ENCODE results near the gene OAT. TPM values are rescaled to one million over a fixed set of nuclear protein-coding genes. Genes with fewer than 3 reads are reported as not detected.

The OAT gene
- total and polyA plus RNA-seq, 7 donors: 9.5 to 64.5 (median 30.7) TPM

DNA sequence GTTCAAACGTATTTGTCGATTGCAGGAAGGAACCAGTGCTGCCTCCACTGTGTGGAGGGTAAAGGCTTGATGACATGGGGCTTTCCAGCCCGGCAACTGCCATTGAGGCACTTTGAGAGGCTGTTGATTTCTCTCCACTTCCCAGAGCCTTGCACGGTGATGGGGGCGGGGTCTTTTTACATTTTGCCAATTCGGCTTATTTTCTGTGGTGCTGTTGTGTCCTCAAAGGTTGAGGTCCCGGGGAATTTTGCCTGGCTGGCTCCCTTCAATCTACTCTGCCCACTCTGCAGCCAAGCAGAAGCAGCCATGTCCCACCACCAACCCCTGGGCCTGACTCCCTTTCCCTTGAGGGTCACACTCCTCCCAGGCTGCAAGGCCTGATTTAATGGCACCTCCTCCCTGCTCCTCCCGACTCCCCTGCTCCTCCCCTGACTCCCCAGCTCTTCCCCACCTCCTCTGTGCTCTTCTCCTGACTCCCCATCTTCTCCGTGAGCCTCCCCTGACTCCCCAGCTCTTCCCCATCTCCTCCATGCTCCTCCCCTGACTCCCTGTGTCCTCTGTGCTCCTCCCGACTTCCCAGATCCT lies 39.0 kb downstream of the OAT start:
- intact Hi-C loops (cut with DNase I): no loop called here
- ATAC-seq (no peak), DNase-seq (no peak)
- Histone ChIP-seq H3K27me3 (ENCODE audit: insufficient read depth in 3 of 3, low read length in 2 of 3) (peaks cover 0 to 4% (median 3%) of the 10 kb centered on the region in 3 donors), H3K4me3 (no peak overlapping the region), H3K4me1 (no peaks in the 10 kb centered on the region), H3K27ac (no peak overlapping the region), H3K9me3 (no peaks in the 10 kb centered on the region), H3K36me3 (ENCODE audit: insufficient read depth in 1 of 2, low read depth in 1 of 2) (no peaks in the 10 kb centered on the region)
- TF ChIP-seq, protein P1, sequence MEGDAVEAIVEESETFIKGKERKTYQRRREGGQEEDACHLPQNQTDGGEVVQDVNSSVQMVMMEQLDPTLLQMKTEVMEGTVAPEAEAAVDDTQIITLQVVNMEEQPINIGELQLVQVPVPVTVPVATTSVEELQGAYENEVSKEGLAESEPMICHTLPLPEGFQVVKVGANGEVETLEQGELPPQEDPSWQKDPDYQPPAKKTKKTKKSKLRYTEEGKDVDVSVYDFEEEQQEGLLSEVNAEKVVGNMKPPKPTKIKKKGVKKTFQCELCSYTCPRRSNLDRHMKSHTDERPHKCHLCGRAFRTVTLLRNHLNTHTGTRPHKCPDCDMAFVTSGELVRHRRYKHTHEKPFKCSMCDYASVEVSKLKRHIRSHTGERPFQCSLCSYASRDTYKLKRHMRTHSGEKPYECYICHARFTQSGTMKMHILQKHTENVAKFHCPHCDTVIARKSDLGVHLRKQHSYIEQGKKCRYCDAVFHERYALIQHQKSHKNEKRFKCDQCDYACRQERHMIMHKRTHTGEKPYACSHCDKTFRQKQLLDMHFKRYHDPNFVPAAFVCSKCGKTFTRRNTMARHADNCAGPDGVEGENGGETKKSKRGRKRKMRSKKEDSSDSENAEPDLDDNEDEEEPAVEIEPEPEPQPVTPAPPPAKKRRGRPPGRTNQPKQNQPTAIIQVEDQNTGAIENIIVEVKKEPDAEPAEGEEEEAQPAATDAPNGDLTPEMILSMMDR (IDR thresholded peaks at IDR 0.05): no peak
- 75 to 77% (median 76%) methylated on average over 10 of the region's 10 CpGs for WGBS, 3 donors

DNA sequence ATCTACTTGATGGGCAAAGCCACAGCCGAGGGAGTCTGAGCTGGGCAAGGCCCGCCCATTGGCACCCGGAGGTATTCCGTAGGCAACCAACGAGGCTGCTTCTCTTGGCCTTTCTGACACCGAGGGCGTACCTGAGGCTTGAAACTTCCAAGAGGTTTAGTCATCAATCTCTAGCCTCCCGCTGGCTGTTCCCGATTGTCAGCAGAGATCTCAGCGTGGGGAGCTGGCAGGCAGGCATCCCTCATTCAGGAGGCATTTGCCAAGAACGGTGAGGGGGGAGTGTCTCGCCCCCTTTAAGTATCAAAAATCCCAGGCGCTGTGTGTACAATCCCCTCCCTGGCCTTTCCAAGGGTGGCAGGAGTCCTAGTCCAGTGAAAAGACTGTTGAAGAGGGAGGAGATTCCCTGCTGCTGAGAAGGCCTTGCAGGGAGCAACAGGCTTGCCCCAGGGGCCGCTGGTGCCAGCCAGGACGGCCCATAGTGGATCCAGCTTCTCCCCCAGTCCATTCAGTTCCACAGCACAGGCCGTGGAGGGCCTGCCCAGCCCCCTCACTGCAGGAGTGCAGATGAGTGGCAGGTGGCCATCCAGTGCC lies 39.7 kb downstream of the OAT start:
- H3K27me3 ChIP-seq (ENCODE audit: insufficient read depth in 3 of 3, low read length in 2 of 3): peaks cover 0 to 4% (median 3%) of the 10 kb centered on the region in 3 donors
- TF ChIP-seq, protein P1 (IDR thresholded peaks at IDR 0.05): no peak
- H3K9me3 ChIP-seq: no peaks in the 10 kb centered on the region
- H3K4me3 ChIP-seq: no peak overlapping the region
- intact Hi-C loops (cut with DNase I): no loop called here
- H3K27ac ChIP-seq: no peak overlapping the region
- H3K4me1 ChIP-seq: no peaks in the 10 kb centered on the region
- ATAC-seq: no peak
- no peaks in the 10 kb centered on the region for H3K36me3 ChIP-seq (ENCODE audit: insufficient read depth in 1 of 2, low read depth in 1 of 2)
- 40 to 53% (median 52%) methylated on average over 15 to 16 of the region's 16 CpGs for WGBS, 3 donors
- DNase-seq: no peak

DNA sequence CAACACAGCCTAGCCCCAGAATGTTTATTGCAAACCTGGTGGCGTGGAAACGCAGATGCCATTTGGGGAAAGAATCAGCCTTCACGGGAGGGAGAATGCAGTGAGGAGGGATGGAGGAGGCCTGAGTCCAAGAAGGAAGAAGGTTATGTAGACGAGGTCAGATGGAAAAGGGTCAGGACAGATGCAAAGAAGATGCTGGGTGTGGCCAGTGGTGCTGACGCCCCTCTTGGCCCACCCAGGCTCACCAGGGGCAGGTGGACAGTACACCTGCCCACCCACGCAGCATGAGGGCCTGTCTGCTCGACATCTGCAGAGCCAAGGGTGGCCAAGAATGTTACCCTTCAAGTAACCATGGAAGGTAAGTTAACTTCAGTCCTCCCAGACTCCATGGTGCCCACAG lies 40.5 kb downstream of the OAT start:
- no peaks in the 10 kb centered on the region for H3K4me1 ChIP-seq
- TF ChIP-seq, protein P1 (IDR thresholded peaks at IDR 0.05): no peak
- H3K27ac ChIP-seq: no peak overlapping the region
- no peak overlapping the region for H3K4me3 ChIP-seq
- intact Hi-C loops (cut with DNase I): no loop called here
- peaks cover 0 to 4% (median 3%) of the 10 kb centered on the region in 3 donors for H3K27me3 ChIP-seq (ENCODE audit: insufficient read depth in 3 of 3, low read length in 2 of 3)
- no peaks in the 10 kb centered on the region for H3K36me3 ChIP-seq (ENCODE audit: insufficient read depth in 1 of 2, low read depth in 1 of 2)
- DNase-seq (no peak), ATAC-seq (no peak)
- WGBS, 3 donors: 79 to 88% (median 83%) methylated on average over 7 of the region's 7 CpGs
- no peaks in the 10 kb centered on the region for H3K9me3 ChIP-seq

GRCh38 chr10:124377101-124377500 lies 41.6 kb downstream of the OAT start:
- WGBS, 3 donors: 91 to 92% (median 91%) methylated on average over 8 of the region's 8 CpGs
- Histone ChIP-seq H3K9me3 (no peaks in the 10 kb centered on the region), H3K27me3 (ENCODE audit: insufficient read depth in 3 of 3, low read length in 2 of 3) (peaks cover 0 to 4% (median 0%) of the 10 kb centered on the region in 3 donors), H3K36me3 (ENCODE audit: insufficient read depth in 1 of 2, low read depth in 1 of 2) (no peaks in the 10 kb centered on the region), H3K4me1 (no peaks in the 10 kb centered on the region), H3K4me3 (no peak overlapping the region), H3K27ac (no peak overlapping the region)
- DNase-seq (no peak), ATAC-seq (no peak)
- intact Hi-C loops (cut with DNase I): no loop called here
- TF ChIP-seq, protein P1 (IDR thresholded peaks at IDR 0.05): no peak
